A673 (cell line): ENCODE measurements around the gene ZNF627. TPM values are rescaled to one million over a fixed set of nuclear protein-coding genes. Genes with fewer than 3 reads are reported as not detected.

Experiments
- BruUV-seq: library from RNA; stranded (reverse); fragments of 400-500 nt; replicated peaks from 2 replicates; lab custom pipeline; 2021; lab: Mats Ljungman, UMichigan
- CTCF ChIA-PET: fragments of 300-600 bp; sonication (Branson Sonifier 250); formaldehyde crosslinking; loops from one replicate; lab custom pipeline; 2022; ENCODE audit warnings: antibody characterized with exemption; lab: Charles Lee
- POLR2A ChIA-PET: fragments of 300-600 bp; sonication (Branson Sonifier 250); formaldehyde crosslinking; loops from one replicate; lab custom pipeline; 2022; ENCODE audit warnings: antibody characterized with exemption; ENCODE audit not compliant: low non-redundant PET; lab: Charles Lee
- DNase-seq: peaks from one replicate; pipeline ENCODE4 v3.0.0-alpha.2; 2015; ENCODE audit warnings: low spot score
- H3K27ac ChIP-seq: fragments of 200-600 bp; sonication (generic); 2 replicates; pipeline ENCODE4 v1.5.1; 2016; ENCODE audit warnings: mixed run types, low read depth, mild to moderate bottlenecking, mixed read lengths, antibody characterized with exemption, low read length; ENCODE audit not compliant: poor library complexity, severe bottlenecking
- H3K27me3 ChIP-seq: fragments of 200-600 bp; sonication (generic); replicated peaks from 2 replicates; pipeline ENCODE4 v1.6.1; 2017; ENCODE audit warnings: mixed run types, low read depth, mild to moderate bottlenecking, mixed read lengths, antibody characterized with exemption, low read length; ENCODE audit not compliant: insufficient read depth, poor library complexity
- H3K36me3 ChIP-seq: fragments of 200-600 bp; sonication (generic); 2 replicates; pipeline ENCODE4 v1.6.1; 2016; ENCODE audit warnings: mixed run types, mild to moderate bottlenecking, mixed read lengths, antibody characterized with exemption, low read length; ENCODE audit not compliant: insufficient read depth, poor library complexity, severe bottlenecking
- H3K4me1 ChIP-seq: fragments of 200-600 bp; sonication (generic); 2 replicates; pipeline ENCODE4 v1.6.1; 2017; ENCODE audit warnings: mixed run types, mild to moderate bottlenecking, mixed read lengths, antibody characterized with exemption, low read length; ENCODE audit not compliant: insufficient read depth, poor library complexity, severe bottlenecking
- H3K4me3 ChIP-seq: fragments of 200-600 bp; sonication (generic); 2 replicates; pipeline ENCODE4 v1.5.1; 2016; ENCODE audit warnings: low read depth, mixed run types, mild to moderate bottlenecking, mixed read lengths, low read length; ENCODE audit not compliant: poor library complexity, severe bottlenecking
- H3K9me3 ChIP-seq: fragments of 200-600 bp; sonication (generic); 2 replicates; pipeline ENCODE4 v1.6.1; 2016; ENCODE audit warnings: mixed run types, low read depth, mild to moderate bottlenecking, mixed read lengths, antibody characterized with exemption, low read length; ENCODE audit not compliant: poor library complexity, severe bottlenecking
- CTCF ChIP-seq: fragments of 300-800, 200-600 bp; sonication (generic); conservative IDR thresholded peaks from 2 replicates; pipeline ENCODE4 v1.5.1; 2017; ENCODE audit warnings: low read depth, mild to moderate bottlenecking, antibody characterized with exemption, low read length, moderate library complexity, mixed read lengths
- EZH2 ChIP-seq: fragments of 200-600 bp; sonication (generic); IDR thresholded peaks from 2 replicates; pipeline ENCODE4 v1.6.1; 2017; ENCODE audit warnings: borderline replicate concordance, low read depth, mild to moderate bottlenecking, mixed read lengths, antibody characterized with exemption, low read length; ENCODE audit not compliant: poor library complexity, severe bottlenecking
- intact Hi-C: fragments of 100-400 bp; cut with micrococcal nuclease; formaldehyde crosslinking; loops from one replicate; pipeline ENCODE4 v1.10.0; 2022; ENCODE audit not compliant: unreplicated experiment
- total RNA-seq: library from RNA; stranded (reverse); gene quantifications from 2 replicates; pipeline ENCODE4 v1.2.3, GENCODE V29; 2021

Gene ZNF627
- total RNA-seq, 1 experiment from 2014 or later: 13.9 TPM

DNA sequence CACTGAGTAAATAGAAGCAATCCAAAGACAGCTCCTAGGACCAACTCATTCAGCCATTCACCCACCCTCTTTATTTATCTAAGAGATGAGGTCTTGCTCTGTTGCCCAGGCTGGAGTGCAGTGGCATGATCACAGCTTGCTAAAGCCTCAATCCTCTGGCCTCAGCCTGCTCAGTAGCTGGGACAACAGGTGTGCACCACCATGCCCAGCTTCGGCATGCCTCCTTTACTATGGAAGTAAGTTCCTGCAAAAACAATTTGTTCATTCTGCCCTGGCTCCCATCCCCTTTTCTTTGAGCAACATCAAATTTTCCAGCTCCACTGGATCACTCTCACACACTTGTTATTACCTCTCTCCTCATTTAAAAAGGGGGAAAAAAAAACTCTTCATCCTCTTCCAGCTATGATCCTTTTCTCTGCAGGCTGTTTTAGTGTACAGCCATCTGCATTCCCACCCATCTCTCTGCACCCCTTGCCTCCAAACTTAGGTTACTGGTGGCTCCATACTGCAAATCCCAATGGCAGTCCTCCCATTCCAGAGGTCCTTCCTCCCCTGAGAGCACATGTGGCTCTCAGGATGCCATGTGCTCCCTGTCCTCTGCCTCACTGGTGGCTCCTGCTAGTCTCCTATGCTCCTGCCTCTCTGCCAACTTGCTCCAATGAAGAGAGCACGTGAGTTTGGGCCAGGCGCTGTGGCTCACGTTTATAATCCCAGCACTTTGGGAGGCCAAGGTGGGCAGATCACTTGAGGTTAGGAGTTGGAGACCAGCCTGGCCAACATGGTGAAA, 40.5 kb upstream of the ZNF627 start:
- intact Hi-C loops: no loop called here
- no peak overlapping the region for H3K4me3 ChIP-seq
- no peak for TF ChIP-seq EZH2
- no peak for TF ChIP-seq CTCF

GRCh38 chr19:11558881-11559828, 38.1 kb upstream of the ZNF627 start, which contains the start of gene ELOF1:
TSS of gene ELOF1 (minus strand) at chr19:11559230. CDS start at chr19:11554347, 4,883 bp downstream.
- Histone ChIP-seq H3K27ac (peak within 1 kb of the TSS; percentile 57), H3K27me3 (no peaks in the 10 kb centered on the region), H3K36me3 (peaks cover 8% of the 10 kb centered on the region), H3K4me1 (peaks cover 13% of the 10 kb centered on the region), H3K4me3 (peak within 1 kb of the TSS; percentile 95), H3K9me3 (no peaks in the 10 kb centered on the region)
- ChIA-PET CTCF (interaction anchor here (0.6 to 1.1 kb wide), 2 partner anchors 35 to 238 kb away, joined by 5 read pairs; no protein-coding TSS in a partner anchor), POLR2A (no interaction called here)
- BruUV-seq: TSS peak; percentile 96
- no peak for TF ChIP-seq EZH2
- peak; percentile 23; the same call in 1 of the 2 replicates for TF ChIP-seq CTCF
- DNase-seq: peak; percentile 99
- intact Hi-C loops: no loop called here

More for the DNA sequence above, 40.5 kb upstream of the ZNF627 start:
- H3K27ac ChIP-seq: no peak overlapping the region
- DNase-seq: no peak
- POLR2A ChIA-PET: no interaction called here
- peaks cover 21% of the 10 kb centered on the region for H3K36me3 ChIP-seq
- BruUV-seq: no TSS peak
- no peaks in the 10 kb centered on the region for H3K9me3 ChIP-seq
- peaks cover 13% of the 10 kb centered on the region for H3K4me1 ChIP-seq
- no peaks in the 10 kb centered on the region for H3K27me3 ChIP-seq
- CTCF ChIA-PET: interaction anchor here (0.7 kb wide), 1 partner anchor 235 kb away, joined by 5 read pairs; no protein-coding TSS in a partner anchor

DNA sequence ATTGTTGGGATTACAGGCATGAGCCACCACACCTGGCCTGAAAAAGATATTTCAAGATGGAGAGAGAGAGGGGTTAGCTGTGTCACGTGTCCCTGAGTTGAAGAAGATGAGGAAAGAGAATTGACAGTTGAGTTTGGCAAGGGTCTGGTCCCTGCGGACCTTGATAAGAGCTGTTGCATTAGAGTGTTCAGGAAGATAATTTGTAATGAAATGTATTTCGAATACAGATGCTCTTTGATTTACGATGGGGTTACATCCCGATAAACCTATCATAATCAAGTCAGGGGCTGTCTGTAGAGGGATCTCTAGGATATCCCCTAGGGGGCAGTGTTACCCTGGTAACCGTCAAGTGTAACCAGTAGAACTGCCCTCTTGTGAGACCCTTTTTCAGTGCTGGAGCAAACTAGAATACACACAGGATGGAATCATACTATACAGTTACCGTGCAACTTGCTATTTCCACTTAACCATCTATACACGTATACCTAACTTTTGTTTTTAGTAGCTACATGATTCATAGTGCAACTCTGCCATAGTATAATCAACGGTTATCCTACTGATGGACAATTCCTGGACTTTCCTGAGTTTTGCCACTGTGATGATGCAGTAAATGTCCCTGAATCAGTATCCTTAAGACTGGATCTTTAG, 36.8 kb upstream of the ZNF627 start:
- peak; percentile 92 for DNase-seq
- ChIA-PET POLR2A (no interaction called here), CTCF (interaction anchor here (0.5 kb wide), 1 partner anchor 63 kb away, joined by 5 read pairs; no protein-coding TSS in a partner anchor)
- TF ChIP-seq CTCF (peak; percentile 86), EZH2 (no peak)
- BruUV-seq: no TSS peak
- Histone ChIP-seq H3K27me3 (no peaks in the 10 kb centered on the region), H3K36me3 (peaks cover under 1% of the 10 kb centered on the region), H3K9me3 (no peaks in the 10 kb centered on the region), H3K4me3 (peak overlapping the region; percentile 95), H3K4me1 (peaks cover 13% of the 10 kb centered on the region), H3K27ac (no peak overlapping the region)
- intact Hi-C loops: loop anchor here (2.0 to 5.0 kb wide), 2 partner anchors 26 to 252 kb away; partner anchors contain the start of gene ZNF440
